NCI-H1694 treated with DMSO at 0.1 percent for 48 hours (cell line): ENCODE measurements around the gene PALLD.

Experiments
- DNase-seq: peaks from one replicate; lab custom pipeline; 2025; lab: John Stamatoyannopoulos, UW

PALLD gene

GRCh38 chr4:168623011-168623410, 126.2 kb downstream of the PALLD start:
- DNase-seq, result no peak

GRCh38 chr4:168623484-168623883, 126.6 kb downstream of the PALLD start:
- DNase-seq, result no peak

GRCh38 chr4:168628251-168628650, 131.4 kb downstream of the PALLD start:
- no peak for DNase-seq

DNA sequence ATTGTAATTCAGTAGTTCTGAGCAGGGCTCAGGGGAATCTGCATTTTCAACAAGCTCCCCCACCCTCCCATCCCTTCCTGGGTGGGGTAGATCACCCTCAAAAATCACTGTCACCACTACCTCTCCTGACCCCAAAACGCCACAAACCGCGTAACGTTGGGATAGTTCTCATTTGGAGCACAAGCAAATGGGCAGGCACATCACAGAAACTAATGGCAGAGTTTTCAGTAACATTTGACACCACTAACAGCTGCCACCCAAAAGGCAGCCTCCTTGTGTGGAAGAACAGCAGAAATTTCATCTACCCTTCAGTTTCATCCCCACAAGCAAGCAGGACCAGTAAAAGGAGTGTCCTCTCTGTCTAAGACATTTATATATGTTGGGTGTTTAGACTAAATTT, 132.7 kb downstream of the PALLD start:
- DNase-seq, result no peak

- DNase-seq, result no peak
These were observed 133.8 kb downstream of the PALLD start for GRCh38 chr4:168630445-168631187.

DNA sequence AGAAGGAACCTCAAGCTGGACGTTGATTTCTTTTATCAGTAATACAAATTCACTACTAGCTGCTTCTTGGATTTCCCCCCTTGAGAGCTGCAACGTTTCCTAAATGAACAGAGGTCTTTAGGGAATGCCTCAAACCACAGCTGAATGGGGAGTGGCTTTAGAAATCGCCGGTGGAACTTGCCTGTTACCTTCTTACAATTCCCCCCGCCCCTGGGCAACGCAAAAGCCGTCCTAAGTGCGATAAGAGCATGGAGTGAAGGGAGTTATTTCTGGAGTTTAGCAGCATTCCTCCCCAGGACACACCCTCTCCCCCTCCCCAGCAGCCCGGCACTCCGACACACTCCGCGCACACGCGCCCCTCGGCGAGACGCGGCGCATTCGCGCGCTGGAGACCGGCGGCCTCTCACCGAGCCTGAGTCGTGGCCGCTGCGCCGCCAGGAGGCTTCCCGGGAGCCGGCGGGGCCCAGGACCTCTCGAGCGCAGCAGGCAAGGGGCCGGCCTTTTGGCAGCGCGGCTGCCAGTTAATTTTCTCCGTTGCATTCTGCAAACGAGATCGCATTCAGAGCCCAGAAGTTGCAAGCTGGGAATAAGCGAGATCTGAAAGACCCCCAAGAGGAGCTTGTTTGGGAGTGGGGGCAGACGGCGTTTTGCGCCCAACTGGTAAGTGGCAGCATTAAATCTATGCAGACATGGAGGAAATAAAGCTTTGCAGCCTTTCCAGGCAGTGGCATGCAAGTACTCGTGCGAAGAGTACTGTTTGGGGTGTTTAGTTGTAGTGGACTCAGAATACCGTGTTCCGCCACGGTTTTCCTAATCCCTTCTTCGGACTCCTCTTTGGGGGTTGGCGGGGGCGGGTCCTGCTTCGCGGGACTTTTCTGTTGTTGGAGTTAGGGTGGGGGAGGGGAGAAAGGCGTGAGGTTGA, 134.7 kb downstream of the PALLD start:
- peak; percentile 45 for DNase-seq

- DNase-seq, result no peak
These were observed 135.5 kb downstream of the PALLD start for GRCh38 chr4:168632301-168632725.

- no peak for DNase-seq
These were observed 136.2 kb downstream of the PALLD start for GRCh38 chr4:168633064-168633463.

- DNase-seq, result no peak
These were observed 136.6 kb downstream of the PALLD start for GRCh38 chr4:168633496-168633895.

DNA sequence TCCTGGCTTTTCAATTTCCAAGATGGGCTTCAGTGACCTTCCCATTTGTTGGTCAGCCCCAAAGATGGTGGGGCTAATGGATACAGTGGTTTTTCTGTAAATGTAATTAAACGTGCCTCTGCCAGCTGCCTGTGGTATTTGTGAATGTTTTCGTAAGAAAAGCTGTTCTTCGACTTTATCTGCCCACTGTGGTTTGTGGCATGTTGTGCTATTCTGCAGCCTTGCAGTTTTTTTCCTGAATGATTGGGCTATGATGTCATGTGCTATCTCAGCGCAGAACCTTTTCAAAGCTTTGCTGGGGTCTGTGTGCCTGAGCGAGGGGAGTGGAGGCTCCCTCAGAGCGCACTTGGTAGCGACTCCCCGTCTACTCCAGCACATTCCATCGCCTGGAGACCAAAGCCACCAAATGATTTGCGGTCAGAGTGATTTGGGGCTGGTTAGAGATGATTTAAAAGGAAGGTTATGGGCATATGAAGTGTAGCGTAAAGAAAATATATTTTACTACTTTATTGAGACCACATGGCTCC, 137.5 kb downstream of the PALLD start:
- DNase-seq, result no peak

DNA sequence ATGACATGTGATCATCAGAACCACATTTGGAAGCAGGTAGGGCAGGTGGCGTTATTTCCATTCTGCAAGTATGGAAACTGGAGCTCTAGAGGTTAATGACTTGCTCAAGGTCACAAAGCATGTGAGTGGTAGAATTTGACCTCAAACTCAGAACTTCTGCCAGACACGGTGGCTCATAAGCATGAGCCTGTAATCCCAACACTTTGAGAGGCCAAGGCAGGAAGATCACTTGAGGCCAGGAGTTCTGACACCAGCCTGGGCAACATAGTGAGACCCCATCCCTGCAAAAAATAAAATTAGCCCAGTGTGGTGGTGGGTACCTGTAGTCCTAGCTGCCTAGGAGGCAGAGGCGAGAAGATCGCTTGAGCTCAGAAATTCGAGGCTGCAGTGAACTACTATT, 139.2 kb downstream of the PALLD start:
- DNase-seq, result no peak

DNA sequence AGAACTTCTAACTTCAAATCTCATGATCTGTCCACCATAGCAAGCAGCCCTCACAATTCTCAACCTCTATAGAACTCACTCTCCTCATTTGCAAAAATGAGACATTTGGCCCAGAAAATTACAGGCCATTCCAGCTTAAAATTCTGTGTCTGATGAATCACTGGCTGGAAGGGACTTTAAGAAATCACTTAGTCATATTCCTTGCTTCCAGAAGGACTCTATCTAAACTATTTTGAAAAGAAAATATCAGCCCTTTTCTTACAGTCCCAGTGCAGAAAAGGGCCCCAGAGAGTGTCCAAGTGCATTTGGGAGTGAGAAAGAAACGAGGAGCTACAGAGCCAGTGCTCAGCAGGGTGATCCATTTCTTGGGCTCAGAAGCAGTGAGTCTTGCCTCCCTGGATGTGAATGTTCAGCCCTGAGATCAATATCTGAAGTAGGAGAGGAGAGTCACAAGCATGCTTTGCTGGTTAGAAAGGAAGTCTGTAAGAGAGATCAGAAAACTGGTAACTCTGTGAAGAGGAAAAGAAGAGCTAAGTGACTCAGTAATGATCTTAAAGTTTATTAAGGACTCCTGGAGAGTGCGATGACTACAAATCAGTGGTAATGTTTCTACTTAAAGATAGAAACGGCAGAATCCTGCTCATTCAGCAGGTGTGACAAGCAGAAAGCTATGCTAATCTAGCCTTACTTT, 139.8 kb downstream of the PALLD start:
- DNase-seq, result no peak

DNA sequence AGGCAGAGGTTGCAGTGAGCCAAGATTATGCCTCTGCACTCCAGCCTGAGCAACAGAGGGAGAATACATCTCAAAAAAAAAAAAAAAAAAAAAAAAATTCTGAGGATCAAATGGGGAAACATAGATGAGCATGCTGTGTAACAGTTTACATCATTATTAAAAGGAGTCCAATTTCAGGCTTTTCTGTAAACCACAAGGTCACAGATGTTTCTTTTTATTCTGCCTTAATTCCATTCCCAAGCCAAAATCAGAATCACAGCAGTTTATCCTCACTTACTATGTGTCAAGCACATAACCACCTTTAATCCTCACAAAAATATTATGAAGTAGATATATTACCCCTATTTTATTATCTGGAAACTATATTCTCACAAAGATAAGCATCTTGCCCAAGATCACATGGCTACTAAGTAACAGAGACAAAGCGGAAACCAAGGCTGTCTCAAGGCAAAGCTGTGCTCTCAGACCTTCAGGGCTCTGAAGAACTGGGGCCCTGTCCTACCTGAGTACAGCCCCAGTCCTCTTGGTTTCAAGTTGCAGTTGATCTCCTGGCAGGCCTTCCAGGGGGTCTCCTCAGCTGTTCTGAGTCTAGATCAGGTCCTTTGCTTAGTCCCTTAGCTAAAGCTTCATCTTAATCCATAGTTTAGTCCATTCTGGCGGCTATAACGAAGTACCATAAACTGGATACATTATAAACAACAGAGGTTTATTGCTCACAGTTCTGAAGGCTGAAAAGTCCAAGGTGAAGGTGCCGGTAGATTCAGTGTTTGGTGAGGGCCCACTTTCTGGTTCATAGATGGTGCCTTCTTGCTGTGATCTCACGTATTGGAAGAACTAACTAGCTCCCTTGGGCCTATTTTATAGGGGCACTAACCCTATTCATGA, 141.3 kb downstream of the PALLD start:
- no peak for DNase-seq

- no peak for DNase-seq
These were observed 143.1 kb downstream of the PALLD start for GRCh38 chr4:168639914-168640313.

DNA sequence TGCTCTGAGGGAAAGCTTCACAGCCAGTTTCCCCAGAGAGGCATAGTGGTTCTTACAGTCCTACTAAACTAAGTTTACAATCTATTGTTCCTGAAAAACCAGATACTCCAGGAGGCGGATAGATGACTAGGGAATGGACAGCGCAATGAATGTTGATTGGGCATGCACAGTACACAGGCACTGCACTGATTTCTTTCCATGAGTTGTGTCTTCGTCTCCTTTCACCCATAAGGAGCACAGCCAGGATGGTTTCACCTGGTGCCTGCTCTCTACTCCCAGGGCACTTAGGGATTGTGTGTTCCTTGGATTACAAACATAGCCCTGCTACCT, 144.9 kb downstream of the PALLD start:
- no peak for DNase-seq

- no peak for DNase-seq
These were observed 145.7 kb downstream of the PALLD start for GRCh38 chr4:168642591-168642990.

DNA sequence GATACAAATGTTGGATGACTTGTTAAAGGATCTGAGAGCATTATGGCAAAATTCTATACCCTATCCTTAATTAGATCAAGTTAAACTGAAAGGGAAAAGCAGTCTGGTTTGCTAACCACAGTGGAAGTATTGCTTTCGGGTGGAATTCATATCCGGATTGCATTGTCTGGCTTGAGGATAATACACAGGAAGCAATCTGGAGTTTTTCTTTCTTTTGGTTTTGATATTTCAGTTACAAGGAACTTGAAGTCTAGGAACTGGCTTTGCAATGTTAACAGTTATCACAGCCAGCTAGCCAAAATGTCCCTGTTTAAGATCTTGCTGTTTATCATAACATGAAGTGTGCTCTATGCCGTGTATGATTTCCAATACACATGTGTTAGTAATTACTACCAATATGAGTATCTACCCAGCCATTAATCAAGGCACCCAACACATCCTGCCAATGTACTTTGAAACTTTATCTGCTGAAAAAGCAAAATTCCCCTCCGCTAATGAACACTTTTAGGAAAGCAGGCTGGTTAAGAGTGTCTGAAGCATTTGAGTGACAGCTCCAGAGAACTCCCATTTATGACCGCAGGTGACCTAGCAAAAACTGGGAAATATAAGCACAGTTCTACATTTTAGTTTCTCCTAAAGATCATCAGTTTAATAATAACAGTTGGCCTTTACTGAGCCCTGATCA, 146.4 kb downstream of the PALLD start:
- DNase-seq, result no peak

- no peak for DNase-seq
These were observed 146.9 kb downstream of the PALLD start for GRCh38 chr4:168643796-168644159.

- DNase-seq, result peak; percentile 83
These were observed 149.3 kb downstream of the PALLD start for GRCh38 chr4:168646001-168646768.
